Progenitor cell of endocrine pancreas (in vitro differentiated cells): Measurements from ENCODE around the gene OPN1LW. TPM values are rescaled to one million over a fixed set of nuclear protein-coding genes. Genes with fewer than 3 reads are reported as not detected.

Experiments used
- DNase-seq: peaks from one replicate; pipeline ENCODE4 v3.0.0; 2021; ENCODE audit warnings: low spot score; ENCODE audit not compliant: unreplicated experiment
- H3K27ac Mint-ChIP-seq: 2 replicates; pipeline ENCODE4 v1.8.0; 2021; ENCODE audit warnings: mild to moderate bottlenecking, moderate library complexity, mixed read lengths
- H3K27me3 Mint-ChIP-seq: 2 replicates; pipeline ENCODE4 v1.8.0; 2021; ENCODE audit warnings: mixed read lengths
- H3K36me3 Mint-ChIP-seq: 2 replicates; pipeline ENCODE4 v1.8.0; 2022; ENCODE audit warnings: mixed read lengths; ENCODE audit not compliant: insufficient read depth
- H3K4me1 Mint-ChIP-seq: 2 replicates; pipeline ENCODE4 v1.8.0; 2021; ENCODE audit warnings: low read depth, mixed read lengths
- H3K4me3 Mint-ChIP-seq: 2 replicates; pipeline ENCODE4 v1.8.0; 2021; ENCODE audit warnings: low read depth, mild to moderate bottlenecking, moderate library complexity, mixed read lengths
- H3K9me3 Mint-ChIP-seq: 2 replicates; pipeline ENCODE4 v1.8.0; 2021; ENCODE audit warnings: low read depth, mixed read lengths
- total RNA-seq: library from RNA; stranded (reverse); gene quantifications from 2 replicates; pipeline ENCODE4 v1.2.1, GENCODE V29; 2021
- TF ChIP-seq, protein P1 (sequence below): fragments of 200-600 bp; sonication (generic); IDR thresholded peaks from one replicate; pipeline ENCODE4 v1.5.0; 2021; ENCODE audit warnings: antibody characterized with exemption, mild to moderate bottlenecking; ENCODE audit not compliant: unreplicated experiment

OPN1LW gene
- total RNA-seq, 1 donor from 2014 or later = not detected

DNA sequence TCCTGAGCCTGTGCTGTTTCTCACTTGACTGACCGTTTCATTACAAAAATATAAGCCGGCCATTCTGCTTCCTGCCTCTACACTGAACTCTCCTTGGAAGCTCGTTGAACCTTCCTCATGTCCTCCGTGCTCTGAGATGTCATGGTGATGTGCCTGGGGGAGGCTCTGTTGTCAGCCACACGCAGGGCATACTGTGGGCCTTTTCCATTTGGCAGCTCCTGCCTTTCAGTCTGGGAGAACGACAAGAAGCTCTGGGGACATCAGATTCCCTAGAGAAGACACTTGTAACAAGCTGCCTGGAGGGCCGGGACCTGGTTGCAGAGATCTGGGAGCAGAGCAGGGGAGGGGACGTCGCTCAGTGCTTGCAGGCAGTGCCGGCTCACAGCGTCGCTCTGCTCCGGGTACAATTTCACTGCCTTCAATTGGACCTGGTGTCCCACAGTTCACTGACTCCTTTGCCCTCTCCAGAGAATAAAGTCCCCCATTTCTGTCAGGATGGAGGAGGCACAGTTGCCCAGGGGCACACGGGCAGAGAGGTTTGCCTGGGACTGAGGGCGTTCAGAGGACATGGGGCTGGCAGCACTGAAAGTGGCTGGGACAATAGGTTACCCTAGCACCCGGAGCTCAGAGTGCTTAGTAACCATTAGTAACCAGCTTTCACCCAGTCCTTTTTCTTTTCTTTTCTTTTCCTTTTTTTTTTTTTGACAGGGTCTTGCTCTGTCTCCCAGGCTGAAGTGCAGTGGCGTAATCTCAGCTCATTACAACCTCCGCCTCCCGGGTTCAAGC, 27.4 kb upstream of the OPN1LW start:
- DNase-seq = no peak
- no peak overlapping the region for H3K4me3 Mint-ChIP-seq
- H3K9me3 Mint-ChIP-seq = peaks cover 18% of the 10 kb centered on the region
- H3K27me3 Mint-ChIP-seq = no peaks in the 10 kb centered on the region
- no peak overlapping the region for H3K27ac Mint-ChIP-seq
- H3K4me1 Mint-ChIP-seq = peaks cover 8% of the 10 kb centered on the region
- TF ChIP-seq, protein P1, sequence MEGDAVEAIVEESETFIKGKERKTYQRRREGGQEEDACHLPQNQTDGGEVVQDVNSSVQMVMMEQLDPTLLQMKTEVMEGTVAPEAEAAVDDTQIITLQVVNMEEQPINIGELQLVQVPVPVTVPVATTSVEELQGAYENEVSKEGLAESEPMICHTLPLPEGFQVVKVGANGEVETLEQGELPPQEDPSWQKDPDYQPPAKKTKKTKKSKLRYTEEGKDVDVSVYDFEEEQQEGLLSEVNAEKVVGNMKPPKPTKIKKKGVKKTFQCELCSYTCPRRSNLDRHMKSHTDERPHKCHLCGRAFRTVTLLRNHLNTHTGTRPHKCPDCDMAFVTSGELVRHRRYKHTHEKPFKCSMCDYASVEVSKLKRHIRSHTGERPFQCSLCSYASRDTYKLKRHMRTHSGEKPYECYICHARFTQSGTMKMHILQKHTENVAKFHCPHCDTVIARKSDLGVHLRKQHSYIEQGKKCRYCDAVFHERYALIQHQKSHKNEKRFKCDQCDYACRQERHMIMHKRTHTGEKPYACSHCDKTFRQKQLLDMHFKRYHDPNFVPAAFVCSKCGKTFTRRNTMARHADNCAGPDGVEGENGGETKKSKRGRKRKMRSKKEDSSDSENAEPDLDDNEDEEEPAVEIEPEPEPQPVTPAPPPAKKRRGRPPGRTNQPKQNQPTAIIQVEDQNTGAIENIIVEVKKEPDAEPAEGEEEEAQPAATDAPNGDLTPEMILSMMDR = no peak
- H3K36me3 Mint-ChIP-seq = no peaks in the 10 kb centered on the region

DNA sequence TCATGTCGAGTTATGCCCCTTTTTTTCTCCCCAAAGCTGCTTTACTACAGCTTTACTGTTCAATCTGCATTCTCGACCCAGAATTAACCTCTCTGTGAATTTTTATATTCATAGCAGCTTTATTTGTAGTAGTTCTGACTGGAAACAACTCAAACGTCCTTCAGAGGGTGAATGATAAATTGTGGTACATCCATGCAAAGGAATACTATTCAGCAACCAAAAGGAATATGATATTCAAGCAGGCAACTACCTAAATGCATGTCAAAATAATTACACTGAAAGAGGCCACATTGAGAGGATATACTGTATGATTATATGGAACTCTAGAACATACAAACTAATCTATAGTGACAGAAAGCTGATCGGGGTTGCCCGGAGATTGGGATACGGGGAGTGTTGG, 26.5 kb upstream of the OPN1LW start:
- peaks cover 13% of the 10 kb centered on the region for H3K4me1 Mint-ChIP-seq
- no peak for DNase-seq
- no peak overlapping the region for H3K27ac Mint-ChIP-seq
- no peak overlapping the region for H3K4me3 Mint-ChIP-seq
- H3K27me3 Mint-ChIP-seq = no peaks in the 10 kb centered on the region
- H3K9me3 Mint-ChIP-seq = peaks cover 16% of the 10 kb centered on the region
- H3K36me3 Mint-ChIP-seq = no peaks in the 10 kb centered on the region
- TF ChIP-seq, protein P1 = no peak

DNA sequence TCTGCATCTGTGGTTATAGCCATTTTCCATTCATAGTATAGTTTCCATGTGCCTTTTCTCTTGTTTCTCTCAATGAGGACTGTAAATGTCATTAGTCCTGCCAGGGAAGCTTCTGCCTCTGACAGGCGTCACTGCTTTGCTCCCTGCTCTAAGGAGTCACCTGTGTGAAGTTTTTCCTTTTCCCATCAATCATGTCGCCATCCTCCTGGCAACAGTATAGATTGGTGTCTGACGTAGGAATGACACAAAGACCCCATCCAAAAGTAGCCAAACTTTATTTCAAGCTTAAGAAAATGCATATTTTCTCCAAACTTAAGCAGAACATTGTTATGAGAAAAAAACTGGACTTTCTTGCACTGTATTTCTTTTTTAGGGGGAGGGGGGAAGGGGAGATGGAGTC, 23.5 kb upstream of the OPN1LW start:
- Mint-ChIP-seq H3K9me3 (peaks cover 10% of the 10 kb centered on the region), H3K4me3 (no peak overlapping the region), H3K27ac (no peak overlapping the region), H3K4me1 (peaks cover 10% of the 10 kb centered on the region), H3K36me3 (no peaks in the 10 kb centered on the region), H3K27me3 (no peaks in the 10 kb centered on the region)
- TF ChIP-seq, protein P1 = no peak
- DNase-seq = no peak

DNA sequence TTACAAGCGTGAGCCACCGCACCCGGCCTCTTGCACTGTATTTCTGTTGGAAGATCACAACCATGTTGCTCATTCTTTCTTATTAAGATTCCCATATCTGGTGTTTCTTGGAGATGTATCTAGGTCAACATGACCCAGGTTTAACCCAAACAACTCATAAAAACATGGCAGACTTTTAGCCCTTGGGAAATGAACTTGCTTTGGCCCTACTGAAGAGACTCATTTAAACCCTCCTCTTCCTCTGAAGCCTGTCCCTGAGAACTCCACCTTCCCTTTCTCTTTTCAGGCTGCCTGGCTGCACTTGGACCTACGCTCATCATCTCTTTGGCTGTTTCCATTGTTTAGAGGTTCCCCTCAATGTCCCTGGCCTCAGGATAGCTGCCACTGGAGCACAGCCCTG, 22.8 kb upstream of the OPN1LW start:
- Mint-ChIP-seq H3K4me3 (no peak overlapping the region), H3K27me3 (no peaks in the 10 kb centered on the region), H3K36me3 (no peaks in the 10 kb centered on the region), H3K9me3 (peaks cover 10% of the 10 kb centered on the region), H3K27ac (peak overlapping the region; percentile 29), H3K4me1 (peaks cover 9% of the 10 kb centered on the region)
- DNase-seq = no peak
- TF ChIP-seq, protein P1 = no peak

DNA sequence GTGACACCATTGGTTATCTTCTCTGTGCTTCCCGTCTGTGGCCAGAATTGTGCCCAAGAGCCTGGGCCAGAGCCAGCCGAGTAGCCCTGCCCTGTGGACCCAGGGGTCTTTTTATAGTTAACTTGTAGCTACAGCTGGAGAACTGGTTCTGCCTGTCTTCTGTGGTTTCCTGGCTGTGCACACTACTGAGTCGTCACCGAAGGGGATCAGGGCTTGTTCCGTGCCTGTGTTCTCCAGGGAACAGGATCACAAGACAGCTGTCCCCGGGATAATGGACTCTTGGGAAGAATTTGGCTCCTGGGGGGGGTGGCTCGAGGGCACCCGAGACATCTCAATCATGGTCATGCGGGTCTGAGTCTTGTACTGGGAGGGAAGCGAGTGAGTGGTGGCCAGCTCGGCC, 22.1 kb upstream of the OPN1LW start:
- Mint-ChIP-seq H3K4me1 (peaks cover 7% of the 10 kb centered on the region), H3K27ac (peak overlapping the region; percentile 77), H3K4me3 (no peak overlapping the region), H3K9me3 (peaks cover 10% of the 10 kb centered on the region), H3K36me3 (no peaks in the 10 kb centered on the region), H3K27me3 (no peaks in the 10 kb centered on the region)
- no peak for DNase-seq
- TF ChIP-seq, protein P1 = no peak
